ENCODE data around the gene SERGEF. TPM values are rescaled to one million over a fixed set of nuclear protein-coding genes. Genes with fewer than 3 reads are reported as not detected.

Gene SERGEF
- total and polyA plus RNA-seq, 2 of the 13 experiments (the other 11 are each of a cell fraction or from before 2014, with no cell fraction given): 54.5 to 114 TPM

- no peak for TF ChIP-seq ZNF670 (CRISPR knock-in tag; IDR thresholded peaks at IDR 0.05; ENCODE audit: borderline replicate concordance)
Observed at GRCh38 chr11:18005376-18006129, 7.3 kb downstream of the SERGEF start (continued).

GRCh38 chr11:18001191-18001590 is 11.7 kb downstream of the SERGEF start:
- Histone ChIP-seq H3K4me1 (ENCODE audit: insufficient read depth, low read length) (peaks cover 59% of the 10 kb centered on the region), H3K9me3 (ENCODE audit: low read length) (no peaks in the 10 kb centered on the region), H3K36me3 (replicated peaks in 1 of 2; ENCODE audit: control insufficient read depth in 1 of 2, insufficient read depth in 2 of 2, low read length in 2 of 2) (peaks cover 17 to 62% of the 10 kb centered on the region in 2 experiments), H3K4me3 (replicated peaks in 1 of 3; ENCODE audit: insufficient read depth in 1 of 3, low read depth in 2 of 3, low read length in 3 of 3) (no peak overlapping the region; a peak in 1 of 6 replicates), H3K27me3 (ENCODE audit: control insufficient read depth in 1 of 2, insufficient read depth in 2 of 2, low read length in 2 of 2) (no peaks in the 10 kb centered on the region), H3K9ac (ENCODE audit: insufficient read depth, low read depth, low read length) (peak overlapping the region; percentile 42; the same call in 1 of the 2 replicates), H2AFZ (ENCODE audit: low read length) (no peak overlapping the region), H3K4me2 (ENCODE audit: low read depth, low read length) (peak overlapping the region; percentile 69), H4K20me1 (ENCODE audit: insufficient read depth, low read length) (no peaks in the 10 kb centered on the region), H3K79me2 (ENCODE audit: insufficient read depth, low read length) (no peaks in the 10 kb centered on the region), H3K27ac (ENCODE audit: extremely low read length, insufficient read depth, low read length) (peak overlapping the region; percentile 79)
- intact Hi-C loops (cut with micrococcal nuclease; ENCODE audit: unreplicated experiment): no loop called here
- no TSS peak for BruUV-seq (replicated peaks)
- in situ Hi-C loops (cut with HindIII; ENCODE audit: extremely low pct_ligation_motif_present, low pct_unique_long_range_greater_than_20kb): no loop called here
- WGBS (ENCODE audit: low lambda C conversion rate): 72% methylated on average over 2 of the region's 2 CpGs
- ATAC-seq: peak; percentile 30
- POLR2A ChIA-PET: interaction anchor here (0.6 to 3.6 kb wide), 4 partner anchors 12 to 525 kb away, joined by 3 to 34 read pairs (median 14); partner anchors contain the start of genes SERGEF and TSG101
- CTCF ChIA-PET (ENCODE audit: low intra/inter-chr PET ratio, low total read pairs): no interaction called here
- no peak for DNase-seq (ENCODE audit: low spot score)
- no peak for FAIRE-seq
- no peak for TF ChIP-seq ZNF143 (CRISPR knock-in tag; IDR thresholded peaks at IDR 0.05)
- no peak for TF ChIP-seq HMGXB4 (CRISPR knock-in tag; IDR thresholded peaks at IDR 0.05; ENCODE audit: borderline replicate concordance in 1 of 2, low read depth in 1 of 2)
- no peak for TF ChIP-seq ZNF597 (CRISPR knock-in tag; IDR thresholded peaks at IDR 0.05)
- no peak for TF ChIP-seq ZNF275 (CRISPR knock-in tag; IDR thresholded peaks at IDR 0.05; ENCODE audit: borderline replicate concordance)
- 0 out of 2 replicates have a peak, but pooled peaks have one; percentile 7 for TF ChIP-seq ATF1 (CRISPR knock-in tag; IDR thresholded peaks at IDR 0.05)
- TF ChIP-seq AHR (CRISPR knock-in tag; IDR thresholded peaks at IDR 0.05): no peak
- TF ChIP-seq U2AF2 (IDR thresholded peaks at IDR 0.05; ENCODE audit: low read depth, low read length): no peak
- no peak for TF ChIP-seq ZFP91 (CRISPR knock-in tag; IDR thresholded peaks at IDR 0.05; ENCODE audit: borderline replicate concordance)
- no peak for TF ChIP-seq CBFB (CRISPR knock-in tag; IDR thresholded peaks at IDR 0.05)
- no peak for TF ChIP-seq ZNF160 (CRISPR knock-in tag; IDR thresholded peaks at IDR 0.05)
- TF ChIP-seq ZNF776 (CRISPR knock-in tag; IDR thresholded peaks at IDR 0.05): no peak
- TF ChIP-seq ZNF362 (CRISPR knock-in tag; IDR thresholded peaks at IDR 0.05; ENCODE audit: borderline replicate concordance): no peak
- TF ChIP-seq ZNF615 (CRISPR knock-in tag; IDR thresholded peaks at IDR 0.05; ENCODE audit: borderline replicate concordance): no peak
